ENCODE results near the gene TCF7.

DNA sequence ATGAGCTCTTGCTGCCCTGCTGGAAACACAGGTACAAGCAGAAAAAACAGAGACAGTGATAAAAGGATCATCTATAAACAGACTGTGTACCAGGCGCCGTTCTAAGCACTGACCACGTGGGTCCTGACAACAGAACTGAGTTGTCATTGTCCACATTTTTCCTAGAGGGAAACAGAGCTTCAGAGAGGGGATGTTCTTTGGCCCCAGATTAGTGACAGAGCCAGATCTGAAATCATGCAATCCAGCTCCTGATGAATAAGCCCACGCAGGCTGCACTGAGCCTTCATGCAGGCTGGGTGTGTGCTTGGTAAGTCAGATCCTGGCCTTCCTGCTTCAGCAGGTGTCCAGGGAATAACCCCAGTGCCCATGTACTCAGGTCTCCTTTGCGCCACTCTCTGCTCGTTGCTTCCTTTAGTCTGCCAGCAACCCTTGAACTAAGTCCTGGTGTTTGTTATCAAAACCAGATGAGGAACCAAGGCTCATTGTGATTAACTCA is 22.8 kb upstream of the TCF7 start:
- no peak for TF ChIP-seq ZNF274 (IDR thresholded peaks at IDR 0.05; ENCODE audit: low read depth, low read length)
- no peak for TF ChIP-seq YY1 (IDR thresholded peaks at IDR 0.05; ENCODE audit: insufficient read depth, insufficient read length)
- TF ChIP-seq SUZ12 (IDR thresholded peaks at IDR 0.05; ENCODE audit: extremely low read depth, insufficient read depth, insufficient read length) = no peak

Data from NT2/D1 (cell line).